Measurements from ENCODE around the gene AGO4. TPM values are rescaled to one million over a fixed set of nuclear protein-coding genes. Genes with fewer than 3 reads are reported as not detected.

Gene AGO4
- total and polyA plus RNA-seq, 2 of the 8 experiments (the other 6 are each of a cell fraction or from before 2014, with no cell fraction given): 5.5 to 7.7 TPM

- H2BK120ac ChIP-seq (replicated peaks; ENCODE audit: low read depth, low read length): no peak overlapping the region
- no peak overlapping the region for H3K14ac ChIP-seq (ENCODE audit: insufficient read length)
- no peak overlapping the region for H3K4me3 ChIP-seq (ENCODE audit: extremely low read depth in 1 of 4, insufficient read depth in 2 of 4, low read depth in 3 of 4, low read length in 4 of 4)
- CTCF ChIA-PET (ENCODE audit: partially characterized antibody): interaction anchor here (1.2 kb wide), 1 partner anchor 11 kb away, joined by 4 read pairs; no protein-coding TSS in a partner anchor
- H3K79me1 ChIP-seq (ENCODE audit: low read depth, low read length): no peaks in the 10 kb centered on the region
- no peak overlapping the region for H4K8ac ChIP-seq (ENCODE audit: extremely low read depth, insufficient read depth, low read length)
- no peak overlapping the region for H2AK5ac ChIP-seq (ENCODE audit: low read depth, low read length)
- no peak for DNase-seq (ENCODE audit: low read depth in 1 of 2, low spot score in 2 of 2)
- H2BK5ac ChIP-seq (ENCODE audit: low read depth, low read length): no peak overlapping the region
- H3K4ac ChIP-seq (replicated peaks; ENCODE audit: insufficient read length, low read depth, low read length): no peak overlapping the region
- no peak overlapping the region for H2BK15ac ChIP-seq (ENCODE audit: low read length)
- no peak overlapping the region for H4K5ac ChIP-seq (ENCODE audit: insufficient read length, low read depth, low read length)
- no peak for FAIRE-seq
- H4K20me1 ChIP-seq (replicated peaks in 1 of 2; ENCODE audit: control insufficient read depth in 1 of 2, insufficient read depth in 2 of 2, low read length in 2 of 2): no peaks in the 10 kb centered on the region
- no peak overlapping the region for H3K4me2 ChIP-seq (ENCODE audit: insufficient read depth in 1 of 2, low read depth in 2 of 2, low read length in 2 of 2)
- H3K27me3 ChIP-seq (replicated peaks in 1 of 4; ENCODE audit: control insufficient read depth in 3 of 4, extremely low read depth in 1 of 4, insufficient read depth in 3 of 4, low read length in 3 of 4): no peaks in the 10 kb centered on the region
- H3K23ac ChIP-seq (ENCODE audit: insufficient read length): no peak overlapping the region
- H2AFZ ChIP-seq (ENCODE audit: low read length): no peak overlapping the region
- POLR2A ChIA-PET (ENCODE audit: partially characterized antibody): no interaction called here
- no peak overlapping the region for H2BK12ac ChIP-seq (ENCODE audit: low read depth, low read length)
- H3K36me3 ChIP-seq (ENCODE audit: control insufficient read depth in 2 of 4, insufficient read depth in 4 of 4, low read length in 3 of 4): peaks cover 0 to 6% (median 2%) of the 10 kb centered on the region in 4 experiments; a peak in 2 of 8 replicates
- no peaks in the 10 kb centered on the region for H3K9me3 ChIP-seq (ENCODE audit: insufficient read depth in 2 of 2, low read depth in 1 of 2, low read length in 1 of 2)
- H3K27ac ChIP-seq (ENCODE audit: low read depth, low read length): no peak overlapping the region
- H3K79me2 ChIP-seq (ENCODE audit: control insufficient read depth in 1 of 2, insufficient read depth in 2 of 2, low read length in 2 of 2): no peaks in the 10 kb centered on the region
- peaks cover 0 to under 1% (median 0%) of the 10 kb centered on the region in 4 experiments; a peak in 1 of 7 replicates for H3K4me1 ChIP-seq (replicated peaks in 1 of 4; ENCODE audit: control insufficient read depth in 3 of 4, insufficient read depth in 4 of 4, low read length in 3 of 4)
- no peaks in the 10 kb centered on the region for H3K23me2 ChIP-seq (ENCODE audit: low read depth, low read length)
- H3K18ac ChIP-seq (ENCODE audit: extremely low read depth, low read length): no peak overlapping the region
- 67 to 100% methylated on average over 1 of the region's 1 CpG for WGBS, 2 experiments (ENCODE audit: extremely low coverage in 1 of 2, insufficient coverage in 1 of 2, insufficient read length in 1 of 2, insufficient replicate concordance in 2 of 2, low coverage in 1 of 2, low lambda C conversion rate in 2 of 2, missing lambda C conversion rate in 1 of 2)
- H3K56ac ChIP-seq (replicated peaks; ENCODE audit: insufficient read length, low read depth, low read length): no peak overlapping the region
- no peak overlapping the region for H3K9ac ChIP-seq (replicated peaks in 1 of 4; ENCODE audit: extremely low read depth in 1 of 4, low read depth in 3 of 4, low read length in 3 of 4)
- no peak overlapping the region for H4K91ac ChIP-seq (replicated peaks; ENCODE audit: insufficient read length, low read length)
- H2BK20ac ChIP-seq (ENCODE audit: low read length): no peak overlapping the region
- TF ChIP-seq YY1 (IDR thresholded peaks at IDR 0.05; ENCODE audit: low read depth, low read length): no peak
- no peak for TF ChIP-seq NRF1 (IDR thresholded peaks at IDR 0.05; ENCODE audit: low read depth, low read length)
- no peak for TF ChIP-seq SP4 (IDR thresholded peaks at IDR 0.05; ENCODE audit: low read length)
- TF ChIP-seq MAFK (IDR thresholded peaks at IDR 0.05; ENCODE audit: low read depth, low read length): no peak
- no peak for TF ChIP-seq TAF7 (optimal IDR thresholded peaks at IDR 0.05; ENCODE audit: borderline replicate concordance, low read depth, low read length)
- TF ChIP-seq ZNF274 (IDR thresholded peaks at IDR 0.05; ENCODE audit: borderline replicate concordance, extremely low read depth, low read length): no peak
- no peak for TF ChIP-seq CHD1 (IDR thresholded peaks at IDR 0.05; ENCODE audit: low read depth, low read length)
- no peak for TF ChIP-seq NANOG (IDR thresholded peaks at IDR 0.05; ENCODE audit: insufficient read depth, low read depth, low read length, poor library complexity, severe bottlenecking)
- no peak for TF ChIP-seq HDAC6 (IDR thresholded peaks at IDR 0.05; ENCODE audit: low read depth, low read length)
- no peak for TF ChIP-seq TCF12 (IDR thresholded peaks at IDR 0.05; ENCODE audit: low read depth, low read length)
- TF ChIP-seq TBP (IDR thresholded peaks at IDR 0.05; ENCODE audit: low read depth, low read length): no peak
- TF ChIP-seq SUZ12 (IDR thresholded peaks at IDR 0.05; ENCODE audit: low read length): no peak
- TF ChIP-seq POU5F1 (IDR thresholded peaks at IDR 0.05; ENCODE audit: low read depth, low read length): no peak
- TF ChIP-seq GABPA (IDR thresholded peaks at IDR 0.05; ENCODE audit: borderline replicate concordance, insufficient read depth, low read length): no peak
- TF ChIP-seq USF2 (IDR thresholded peaks at IDR 0.05; ENCODE audit: low read length): no peak
Observed at GRCh38 chr1:35844826-35845225, 37.0 kb downstream of the AGO4 start.

All from H1 (cell line).